Thyroid gland (tissue), 4 donors: ENCODE results near the gene C13orf46.

Experiments
- CTCF ChIP-seq, 6 experiments: fragments of 200-600 bp in 3 of 6; fragments of 450-650 bp in 3 of 6; sonication (generic) in 3 of 6; IDR thresholded peaks; one replicate each; pipeline ENCODE4 v1.5.1; 2016 to 2019; ENCODE audit warnings: antibody characterized with exemption in 6 of 6, mild to moderate bottlenecking in 2 of 6, inconsistent platforms in 1 of 6, moderate library complexity in 1 of 6
- POLR2A ChIP-seq, 2 donors: fragments of 450-650 bp; IDR thresholded peaks; one replicate each; pipeline ENCODE4 v1.6.1; 2017; ENCODE audit warnings: antibody characterized with exemption in 2 of 2, mild to moderate bottlenecking in 2 of 2, moderate library complexity in 1 of 2

DNA sequence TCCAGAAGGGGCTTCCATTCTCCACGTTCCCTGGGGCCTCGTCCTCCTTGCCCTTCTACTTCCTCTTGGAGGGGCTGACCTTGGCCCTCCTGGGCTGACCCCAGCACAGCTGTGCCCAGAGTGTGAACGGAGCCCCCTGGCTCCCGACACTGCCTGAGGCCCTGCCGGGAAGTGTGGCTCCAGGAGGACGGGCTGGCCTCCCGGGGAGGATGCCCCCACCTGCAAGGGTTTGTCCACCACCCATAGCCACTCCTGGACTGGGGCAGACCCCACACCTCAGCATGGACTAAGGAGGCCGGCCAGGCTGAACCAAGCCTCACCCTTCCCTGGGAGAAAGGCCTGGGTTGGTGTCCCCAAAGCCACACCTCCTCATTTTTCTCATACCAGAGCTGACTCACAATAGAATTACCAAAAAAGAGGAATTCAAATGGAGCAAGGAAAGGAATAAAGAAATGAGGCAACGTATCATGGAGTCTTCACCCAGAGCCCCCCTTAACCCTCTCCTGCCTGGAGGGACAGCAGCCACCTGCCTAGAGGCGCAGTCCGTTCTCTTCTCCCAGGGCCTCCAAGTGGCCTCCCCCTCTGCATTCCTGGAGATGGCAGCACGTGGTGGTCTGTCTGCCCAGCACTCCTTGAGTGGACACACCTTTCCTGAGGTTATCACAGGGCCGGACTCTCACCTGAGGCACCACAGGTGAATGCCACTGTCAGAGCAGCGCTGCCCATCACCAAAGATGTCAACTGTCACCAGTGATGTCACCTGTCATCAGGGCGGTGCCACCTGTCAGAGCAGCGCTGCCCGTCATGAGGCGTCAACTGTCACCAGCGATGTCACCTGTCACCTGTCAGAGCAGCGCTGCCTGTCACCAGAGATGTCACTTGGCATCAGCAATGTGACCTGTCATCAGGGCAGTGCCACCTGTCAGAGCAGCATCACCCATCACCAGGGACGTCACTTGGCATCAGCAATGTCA, 3.1 kb upstream of the C13orf46 start:
- TF ChIP-seq POLR2A (IDR thresholded peaks at IDR 0.05): peak in 1 of 2 donors; percentile 15
- no peak for TF ChIP-seq CTCF (IDR thresholded peaks at IDR 0.05)
